ENCODE data around the gene C3orf20.

GRCh38 chr3:14728113-14728512 is 53.2 kb downstream of the C3orf20 start:
- no peak for TF ChIP-seq POLR2A (IDR thresholded peaks at IDR 0.05)
- TF ChIP-seq, protein P1, sequence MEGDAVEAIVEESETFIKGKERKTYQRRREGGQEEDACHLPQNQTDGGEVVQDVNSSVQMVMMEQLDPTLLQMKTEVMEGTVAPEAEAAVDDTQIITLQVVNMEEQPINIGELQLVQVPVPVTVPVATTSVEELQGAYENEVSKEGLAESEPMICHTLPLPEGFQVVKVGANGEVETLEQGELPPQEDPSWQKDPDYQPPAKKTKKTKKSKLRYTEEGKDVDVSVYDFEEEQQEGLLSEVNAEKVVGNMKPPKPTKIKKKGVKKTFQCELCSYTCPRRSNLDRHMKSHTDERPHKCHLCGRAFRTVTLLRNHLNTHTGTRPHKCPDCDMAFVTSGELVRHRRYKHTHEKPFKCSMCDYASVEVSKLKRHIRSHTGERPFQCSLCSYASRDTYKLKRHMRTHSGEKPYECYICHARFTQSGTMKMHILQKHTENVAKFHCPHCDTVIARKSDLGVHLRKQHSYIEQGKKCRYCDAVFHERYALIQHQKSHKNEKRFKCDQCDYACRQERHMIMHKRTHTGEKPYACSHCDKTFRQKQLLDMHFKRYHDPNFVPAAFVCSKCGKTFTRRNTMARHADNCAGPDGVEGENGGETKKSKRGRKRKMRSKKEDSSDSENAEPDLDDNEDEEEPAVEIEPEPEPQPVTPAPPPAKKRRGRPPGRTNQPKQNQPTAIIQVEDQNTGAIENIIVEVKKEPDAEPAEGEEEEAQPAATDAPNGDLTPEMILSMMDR (IDR thresholded peaks at IDR 0.05), result no peak
- no peak for TF ChIP-seq EP300 (IDR thresholded peaks at IDR 0.05)

Measured in tibial nerve (tissue), 4 donors.